Islet precursor cell (in vitro differentiated cells): ENCODE data around the gene RABEPK.
"Not testable (repeated sequence)": the region's sequence is repeated elsewhere in the genome, so short reads cannot be mapped to it uniquely, and the experiment has no call there.

Experiments used
- DNase-seq: peaks from one replicate; pipeline ENCODE4 v3.0.0-alpha.2; 2018

RABEPK gene

GRCh38 chr9:125202846-125203618, 2.7 kb downstream of the RABEPK start:
- no peak for DNase-seq

GRCh38 chr9:125204477-125204876, 4.1 kb downstream of the RABEPK start:
- no peak for DNase-seq

- no peak for DNase-seq
Measured at GRCh38 chr9:125214186-125214585, 13.8 kb downstream of the RABEPK start.

- DNase-seq, result no peak
Measured at GRCh38 chr9:125218621-125219020, 18.3 kb downstream of the RABEPK start.

- DNase-seq, result not testable (repeated sequence)
Measured at GRCh38 chr9:125224858-125225257, 24.5 kb downstream of the RABEPK start.

GRCh38 chr9:125227761-125228160, 27.4 kb downstream of the RABEPK start:
- DNase-seq, result no peak

GRCh38 chr9:125233678-125234077, 33.3 kb downstream of the RABEPK start:
- DNase-seq, result peak; percentile 78

GRCh38 chr9:125234099-125234498, 33.8 kb downstream of the RABEPK start:
- DNase-seq, result not testable (repeated sequence)

GRCh38 chr9:125235804-125236519, 35.6 kb downstream of the RABEPK start:
- no peak for DNase-seq

- not testable (repeated sequence) for DNase-seq
Measured at GRCh38 chr9:125236520-125237159, 36.3 kb downstream of the RABEPK start.

GRCh38 chr9:125238127-125238914, 38.0 kb downstream of the RABEPK start:
- no peak for DNase-seq

GRCh38 chr9:125238915-125239446, 38.6 kb downstream of the RABEPK start:
- DNase-seq, result no peak

- DNase-seq, result no peak
Measured at GRCh38 chr9:125239631-125240597, 39.6 kb downstream of the RABEPK start.

GRCh38 chr9:125240649-125240999, 40.3 kb downstream of the RABEPK start:
- peak; percentile 53 for DNase-seq

GRCh38 chr9:125241000-125241862, 40.9 kb downstream of the RABEPK start, which contains the start of gene HSPA5:
Gene HSPA5, minus strand, starts transcription at chr9:125241343. Its CDS starts 217 bp downstream, at chr9:125241126.
- peak; percentile 100 for DNase-seq

GRCh38 chr9:125241863-125242739, 41.8 kb downstream of the RABEPK start:
- DNase-seq, result no peak

GRCh38 chr9:125243792-125244260, 43.5 kb downstream of the RABEPK start:
- no peak for DNase-seq

GRCh38 chr9:125246261-125246667, 45.9 kb downstream of the RABEPK start:
- no peak for DNase-seq

- no peak for DNase-seq
Measured at GRCh38 chr9:125254231-125254630, 53.9 kb downstream of the RABEPK start.
